Chondrocyte (in vitro differentiated cells): ENCODE data around the gene CACYBP. TPM values are rescaled to one million over a fixed set of nuclear protein-coding genes. Genes with fewer than 3 reads are reported as not detected.
"Not testable (repeated sequence)": the region's sequence is repeated elsewhere in the genome, so short reads cannot be mapped to it uniquely, and the experiment has no call there.

ENCODE experiments used
- DNase-seq: peaks from one replicate; pipeline ENCODE4 v3.0.0; 2021; ENCODE audit warnings: mixed read lengths, low spot score
- H3K27ac Mint-ChIP-seq: one replicate; pipeline ENCODE4 v1.8.0; 2021; ENCODE audit warnings: mild to moderate bottlenecking, moderate library complexity, mixed read lengths; ENCODE audit not compliant: unreplicated experiment
- H3K27me3 Mint-ChIP-seq: 2 replicates; pipeline ENCODE4 v1.8.0; 2021; ENCODE audit warnings: low read depth, mixed read lengths
- H3K36me3 Mint-ChIP-seq: 2 replicates; pipeline ENCODE4 v1.8.0; 2021; ENCODE audit warnings: low read depth, mixed read lengths
- H3K4me1 Mint-ChIP-seq: 2 replicates; pipeline ENCODE4 v1.8.0; 2021; ENCODE audit warnings: low read depth, mild to moderate bottlenecking, mixed read lengths
- H3K4me3 Mint-ChIP-seq: one replicate; pipeline ENCODE4 v1.8.0; 2021; ENCODE audit warnings: mild to moderate bottlenecking, moderate library complexity, mixed read lengths; ENCODE audit not compliant: unreplicated experiment
- H3K9me3 Mint-ChIP-seq: 2 replicates; pipeline ENCODE4 v1.8.0; 2021; ENCODE audit warnings: low read depth, mixed read lengths
- CTCF ChIP-seq: fragments of 200-600 bp; sonication (generic); IDR thresholded peaks from 2 replicates; pipeline ENCODE4 v1.5.0; 2021; ENCODE audit warnings: antibody characterized with exemption, mild to moderate bottlenecking, moderate library complexity
- total RNA-seq: library from RNA; stranded (reverse); gene quantifications from 3 replicates; pipeline ENCODE4 v1.2.1, GENCODE V29; 2021

Gene CACYBP
- total RNA-seq, 1 donor from 2014 or later: 65.4 TPM

GRCh38 chr1:175037416-175037815 is 37.7 kb downstream of the CACYBP start:
- Mint-ChIP-seq H3K27ac (no peak overlapping the region), H3K9me3 (no peaks in the 10 kb centered on the region), H3K4me1 (peaks cover 11% of the 10 kb centered on the region), H3K36me3 (no peaks in the 10 kb centered on the region), H3K27me3 (no peaks in the 10 kb centered on the region), H3K4me3 (no peak overlapping the region)
- TF ChIP-seq CTCF: no peak
- no peak for DNase-seq

- Mint-ChIP-seq H3K9me3 (peaks cover 4% of the 10 kb centered on the region), H3K4me3 (no peak overlapping the region), H3K27me3 (no peaks in the 10 kb centered on the region), H3K36me3 (no peaks in the 10 kb centered on the region), H3K27ac (no peak overlapping the region), H3K4me1 (peaks cover 27% of the 10 kb centered on the region)
- no peak for DNase-seq
- TF ChIP-seq CTCF: no peak
These were observed 40.7 kb downstream of the CACYBP start for GRCh38 chr1:175040324-175040879.

GRCh38 chr1:175042650-175043049 is 42.9 kb downstream of the CACYBP start:
- no peak overlapping the region for H3K27ac Mint-ChIP-seq
- H3K9me3 Mint-ChIP-seq: peaks cover 7% of the 10 kb centered on the region
- H3K36me3 Mint-ChIP-seq: no peaks in the 10 kb centered on the region
- TF ChIP-seq CTCF: no peak
- H3K4me3 Mint-ChIP-seq: no peak overlapping the region
- no peak for DNase-seq
- H3K4me1 Mint-ChIP-seq: peaks cover 16% of the 10 kb centered on the region
- H3K27me3 Mint-ChIP-seq: no peaks in the 10 kb centered on the region

GRCh38 chr1:175043824-175044223 is 44.1 kb downstream of the CACYBP start:
- Mint-ChIP-seq H3K4me3 (no peak overlapping the region), H3K27ac (no peak overlapping the region), H3K36me3 (no peaks in the 10 kb centered on the region), H3K4me1 (peaks cover 16% of the 10 kb centered on the region), H3K27me3 (no peaks in the 10 kb centered on the region), H3K9me3 (peaks cover 7% of the 10 kb centered on the region)
- no peak for TF ChIP-seq CTCF
- no peak for DNase-seq

- H3K4me1 Mint-ChIP-seq: peaks cover 16% of the 10 kb centered on the region
- not testable (repeated sequence) for H3K27me3 Mint-ChIP-seq, DNase-seq, H3K36me3 Mint-ChIP-seq, H3K9me3 Mint-ChIP-seq, H3K27ac Mint-ChIP-seq, H3K4me3 Mint-ChIP-seq
These were observed 44.8 kb downstream of the CACYBP start for GRCh38 chr1:175044591-175044990.

GRCh38 chr1:175045097-175045496 is 45.4 kb downstream of the CACYBP start:
- Mint-ChIP-seq H3K4me1 (peaks cover 16% of the 10 kb centered on the region), H3K9me3 (peaks cover 7% of the 10 kb centered on the region), H3K27ac (no peak overlapping the region), H3K36me3 (no peaks in the 10 kb centered on the region), H3K27me3 (peaks cover 3% of the 10 kb centered on the region), H3K4me3 (no peak overlapping the region)
- TF ChIP-seq CTCF: no peak
- DNase-seq: peak; percentile 90
